Subcutaneous adipose tissue (tissue), 4 donors: ENCODE results near the gene SYNDIG1. TPM values are rescaled to one million over a fixed set of nuclear protein-coding genes. Genes with fewer than 3 reads are reported as not detected.

Experiments
- total RNA-seq, 4 donors: library from RNA; depleted of rRNA; stranded (reverse); fragments of >200 nt; gene quantifications; one replicate each; pipeline ENCODE4 v1.1.0, GENCODE V29; 2016
- TF ChIP-seq, protein P1 (sequence below): fragments of 450-650 bp; IDR thresholded peaks from one replicate; pipeline ENCODE4 v1.5.1; 2016; ENCODE audit warnings: low read depth, mild to moderate bottlenecking, control low read depth, antibody characterized with exemption, moderate library complexity

The SYNDIG1 gene
- total RNA-seq, 4 donors from 2014 or later: 0.17 to 1.5 TPM; not detected in 2

DNA sequence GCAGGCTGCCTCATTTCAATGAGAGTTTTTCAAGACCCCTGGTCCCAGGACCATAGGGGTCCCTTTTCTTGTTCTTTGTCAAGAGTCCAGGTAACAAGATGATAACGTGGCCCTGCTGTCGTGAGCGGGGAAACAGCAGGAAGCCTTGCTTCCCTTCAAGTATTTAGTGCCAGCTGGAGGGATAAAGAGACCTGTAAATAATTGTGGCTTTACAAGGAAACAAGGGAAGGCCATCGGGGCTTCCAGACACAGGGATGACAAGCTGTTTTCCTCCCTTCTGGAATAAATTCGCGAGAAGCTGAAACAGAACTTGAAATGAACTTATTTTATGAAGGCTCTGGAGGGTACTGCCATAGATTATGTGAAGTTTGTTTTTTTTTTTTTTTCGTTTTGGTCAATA lies 163.2 kb downstream of the SYNDIG1 start:
- TF ChIP-seq, protein P1, sequence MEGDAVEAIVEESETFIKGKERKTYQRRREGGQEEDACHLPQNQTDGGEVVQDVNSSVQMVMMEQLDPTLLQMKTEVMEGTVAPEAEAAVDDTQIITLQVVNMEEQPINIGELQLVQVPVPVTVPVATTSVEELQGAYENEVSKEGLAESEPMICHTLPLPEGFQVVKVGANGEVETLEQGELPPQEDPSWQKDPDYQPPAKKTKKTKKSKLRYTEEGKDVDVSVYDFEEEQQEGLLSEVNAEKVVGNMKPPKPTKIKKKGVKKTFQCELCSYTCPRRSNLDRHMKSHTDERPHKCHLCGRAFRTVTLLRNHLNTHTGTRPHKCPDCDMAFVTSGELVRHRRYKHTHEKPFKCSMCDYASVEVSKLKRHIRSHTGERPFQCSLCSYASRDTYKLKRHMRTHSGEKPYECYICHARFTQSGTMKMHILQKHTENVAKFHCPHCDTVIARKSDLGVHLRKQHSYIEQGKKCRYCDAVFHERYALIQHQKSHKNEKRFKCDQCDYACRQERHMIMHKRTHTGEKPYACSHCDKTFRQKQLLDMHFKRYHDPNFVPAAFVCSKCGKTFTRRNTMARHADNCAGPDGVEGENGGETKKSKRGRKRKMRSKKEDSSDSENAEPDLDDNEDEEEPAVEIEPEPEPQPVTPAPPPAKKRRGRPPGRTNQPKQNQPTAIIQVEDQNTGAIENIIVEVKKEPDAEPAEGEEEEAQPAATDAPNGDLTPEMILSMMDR: no peak

DNA sequence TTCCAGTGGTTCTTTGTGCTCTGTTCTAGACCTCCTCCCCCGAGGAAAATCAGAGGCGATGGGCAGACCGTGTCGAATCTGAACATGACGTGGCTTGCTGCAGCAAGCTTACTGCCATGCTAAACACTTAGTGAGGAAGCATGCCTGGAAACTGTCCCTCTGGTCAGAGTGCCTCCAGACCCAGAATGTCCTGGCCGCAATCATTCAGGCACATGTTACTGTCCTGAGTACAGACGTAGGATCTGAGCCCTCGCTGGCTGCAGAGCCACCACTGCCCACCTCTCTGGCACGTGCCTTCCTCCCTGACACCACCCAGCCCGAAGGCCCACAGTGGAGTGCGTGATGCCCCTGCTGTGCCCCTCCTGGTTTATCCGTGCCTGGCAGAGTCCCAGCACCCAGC lies 163.6 kb downstream of the SYNDIG1 start:
- TF ChIP-seq, protein P1: no peak

DNA sequence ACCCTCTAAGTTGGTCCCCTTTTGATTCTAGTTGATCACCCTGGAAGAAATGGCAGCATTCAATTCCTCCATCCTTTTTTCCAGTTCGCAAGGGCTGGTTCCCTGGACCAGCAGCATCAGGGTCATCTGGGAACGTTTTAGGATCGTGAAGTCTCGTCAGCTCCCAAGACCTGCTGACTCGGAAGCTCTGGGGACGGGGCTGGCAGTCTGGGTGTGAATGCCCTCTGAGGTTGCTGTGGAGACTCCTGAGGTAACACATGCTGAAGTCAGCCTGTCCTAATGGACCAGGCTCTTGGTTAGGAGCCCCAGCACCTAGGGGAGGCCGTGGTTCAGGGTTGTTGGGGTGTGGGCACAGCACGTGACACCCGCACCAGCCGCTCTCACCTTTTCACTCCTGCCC lies 164.1 kb downstream of the SYNDIG1 start:
- TF ChIP-seq, protein P1: no peak

DNA sequence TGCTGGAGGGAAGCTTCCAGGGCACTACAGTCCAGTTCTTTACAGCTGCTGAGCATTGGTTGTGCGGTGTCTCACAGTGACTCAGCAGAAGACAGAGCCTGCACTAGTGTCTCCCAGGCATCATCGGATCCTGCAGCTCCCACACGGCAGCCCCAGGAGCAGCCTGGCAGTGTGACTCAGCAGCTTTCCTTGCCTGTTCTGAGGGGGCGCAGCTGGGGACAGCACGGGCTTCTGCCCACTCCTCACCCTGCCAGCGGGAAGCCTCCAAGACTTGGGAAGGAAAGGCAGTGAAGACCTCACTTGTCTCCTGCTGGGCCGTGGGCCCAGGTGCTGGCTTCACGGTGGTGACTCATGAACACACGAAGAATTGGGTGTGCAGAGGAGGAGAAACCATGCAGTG lies 165.4 kb downstream of the SYNDIG1 start:
- TF ChIP-seq, protein P1: no peak

DNA sequence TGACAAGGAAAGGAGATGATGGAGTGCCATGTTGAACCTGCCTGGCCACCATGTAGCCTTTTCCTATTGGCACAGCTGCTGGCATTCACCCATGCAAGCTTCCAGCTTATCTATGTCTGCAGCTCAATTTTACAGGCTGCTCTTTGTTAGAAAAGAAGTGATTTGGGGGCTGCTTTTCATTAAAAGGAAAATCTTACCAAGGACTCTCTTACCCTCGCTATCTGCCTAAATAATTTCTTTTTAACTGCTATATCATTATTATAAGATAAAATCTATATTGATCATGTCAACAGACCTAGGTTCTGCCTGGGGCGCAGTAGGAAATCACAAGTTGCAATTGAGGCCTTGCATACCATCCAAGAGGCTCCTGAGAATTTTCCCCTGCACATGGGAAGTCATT lies 167.2 kb downstream of the SYNDIG1 start:
- TF ChIP-seq, protein P1: no peak

DNA sequence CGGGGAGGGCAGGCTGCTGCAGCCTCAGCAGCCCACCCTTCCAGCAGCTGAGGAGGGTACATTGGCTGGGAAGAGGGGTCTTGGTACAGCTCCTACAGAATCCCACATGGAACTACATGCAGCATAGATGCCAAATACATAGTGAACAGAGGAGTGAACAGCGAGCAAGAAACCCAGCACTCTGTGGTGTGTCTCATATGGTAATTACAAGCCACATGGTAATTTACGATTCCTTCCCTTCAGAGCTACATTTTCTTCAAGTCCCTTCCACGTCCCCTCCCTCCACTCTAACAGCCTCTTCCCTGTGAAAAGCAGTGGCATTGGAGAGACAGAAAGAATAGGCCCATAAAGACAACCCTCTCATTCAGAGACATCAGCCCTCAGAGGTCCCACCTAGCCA lies 167.7 kb downstream of the SYNDIG1 start:
- TF ChIP-seq, protein P1: no peak

DNA sequence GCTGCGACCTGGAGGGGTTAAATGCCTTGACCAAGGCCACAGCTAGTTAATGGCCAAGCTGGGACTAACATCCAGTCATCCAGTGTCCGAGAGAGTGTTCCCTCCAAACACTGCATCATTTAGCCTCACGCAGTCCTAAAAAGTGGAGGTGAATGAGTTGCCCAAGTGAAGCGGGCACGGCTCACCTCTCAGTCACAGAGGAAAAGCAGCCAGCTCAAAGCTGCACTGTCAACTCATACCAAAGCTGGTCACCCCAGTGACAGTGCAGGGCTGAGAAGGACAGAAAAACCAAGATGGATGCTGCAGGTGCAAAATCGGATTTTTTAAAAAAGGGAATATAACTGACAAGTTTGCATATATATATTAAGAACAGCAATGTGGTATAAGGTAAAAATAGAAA lies 168.5 kb downstream of the SYNDIG1 start:
- TF ChIP-seq, protein P1: no peak
